Activated CD8-positive, alpha-beta memory T cell treated with anti-CD3 and anti-CD28 coated beads, Interleukin-2, amount 50 U/mL, for 1 hour (primary cell): ENCODE measurements around the gene SHC4.
"Not testable (repeated sequence)": the region's sequence is repeated elsewhere in the genome, so short reads cannot be mapped to it uniquely, and the experiment has no call there.

ENCODE experiments used
- DNase-seq: peaks from one replicate; pipeline ENCODE4 v3.0.0-alpha.2; 2020; ENCODE audit errors: extremely low read depth

The SHC4 gene

GRCh38 chr15:48796930-48797329, 166.8 kb downstream of the SHC4 start:
- DNase-seq = no peak

- DNase-seq = no peak
Observed at GRCh38 chr15:48796521-48796920, 167.2 kb downstream of the SHC4 start.

GRCh38 chr15:48795901-48796300, 167.8 kb downstream of the SHC4 start:
- no peak for DNase-seq

GRCh38 chr15:48794697-48795134, 169.0 kb downstream of the SHC4 start:
- no peak for DNase-seq

GRCh38 chr15:48792408-48792807, 171.3 kb downstream of the SHC4 start:
- no peak for DNase-seq

GRCh38 chr15:48790466-48791115, 173.1 kb downstream of the SHC4 start:
- not testable (repeated sequence) for DNase-seq

GRCh38 chr15:48785712-48786111, 178.0 kb downstream of the SHC4 start:
- DNase-seq = no peak

GRCh38 chr15:48785195-48785594, 178.5 kb downstream of the SHC4 start:
- DNase-seq = no peak

- no peak for DNase-seq
Observed at GRCh38 chr15:48784756-48785155, 179.0 kb downstream of the SHC4 start.

- no peak for DNase-seq
Observed at GRCh38 chr15:48782911-48783310, 180.8 kb downstream of the SHC4 start.

GRCh38 chr15:48781481-48782081, 182.1 kb downstream of the SHC4 start:
- no peak for DNase-seq

GRCh38 chr15:48781017-48781416, 182.7 kb downstream of the SHC4 start:
- no peak for DNase-seq

GRCh38 chr15:48778331-48778730, 185.4 kb downstream of the SHC4 start:
- DNase-seq = no peak

- DNase-seq = no peak
Observed at GRCh38 chr15:48777645-48778330, 185.9 kb downstream of the SHC4 start.

GRCh38 chr15:48775546-48775945, 188.2 kb downstream of the SHC4 start:
- no peak for DNase-seq

GRCh38 chr15:48774484-48774883, 189.2 kb downstream of the SHC4 start:
- DNase-seq = no peak
